CD14-positive monocyte (primary cell): ENCODE measurements around the gene SMPDL3A. TPM values are rescaled to one million over a fixed set of nuclear protein-coding genes. Genes with fewer than 3 reads are reported as not detected.
"Not testable (repeated sequence)": the region's sequence is repeated elsewhere in the genome, so short reads cannot be mapped to it uniquely, and the experiment has no call there.

ENCODE experiments used
- DNase-seq, 3 donors: peaks; one replicate each; pipeline ENCODE4 v3.0.0-alpha.2; 2011 to 2022
- H2AFZ ChIP-seq: 2 replicates; pipeline ENCODE4 v1.6.0; 2012; ENCODE audit warnings: mild to moderate bottlenecking, low read depth, low read length, inconsistent platforms; ENCODE audit not compliant: insufficient read depth, poor library complexity, severe bottlenecking
- H3K27ac ChIP-seq, 2 donors: 1 replicate in 1 of 2; 2 replicates in 1 of 2; pipeline ENCODE4 v1.5.1; 2012 to 2013; ENCODE audit warnings: low read length in 2 of 2, control low read depth in 1 of 2, inconsistent platforms in 1 of 2, low read depth in 1 of 2, mild to moderate bottlenecking in 1 of 2
- H3K27me3 ChIP-seq, 2 donors: one replicate each; pipeline versions ENCODE4 v1.6.0 to v1.6.1; 2011 to 2013; ENCODE audit warnings: low read length in 2 of 2; ENCODE audit not compliant: control insufficient read depth in 2 of 2, insufficient read depth in 2 of 2
- H3K36me3 ChIP-seq, 2 donors: replicated peaks in 1 of 2; 1 replicate in 1 of 2; 2 replicates in 1 of 2; pipeline versions ENCODE4 v1.5.1 to v1.6.1; 2012 to 2013; ENCODE audit warnings: low read length in 2 of 2, control low read depth in 1 of 2, inconsistent platforms in 1 of 2, mild to moderate bottlenecking in 1 of 2; ENCODE audit not compliant: insufficient read depth in 2 of 2, control insufficient read depth in 1 of 2
- H3K4me1 ChIP-seq, 2 donors: 1 replicate in 1 of 2; 2 replicates in 1 of 2; pipeline versions ENCODE4 v1.5.1 to v1.6.1; 2012 to 2013; ENCODE audit warnings: low read length in 2 of 2, control low read depth in 1 of 2, inconsistent platforms in 1 of 2, mild to moderate bottlenecking in 1 of 2, moderate library complexity in 1 of 2; ENCODE audit not compliant: insufficient read depth in 2 of 2, control insufficient read depth in 1 of 2
- H3K4me2 ChIP-seq: replicated peaks from 2 replicates; pipeline ENCODE3; 2012; ENCODE audit warnings: low read length, moderate library complexity, mild to moderate bottlenecking; ENCODE audit not compliant: poor library complexity, severe bottlenecking; ENCODE audit errors: extremely low read depth
- H3K4me3 ChIP-seq, 3 experiments: fragments of 200-600 bp in 1 of 3; sonication (generic) in 1 of 3; replicated peaks in 1 of 3; 1 replicate in 2 of 3; 2 replicates in 1 of 3; pipeline ENCODE4 v1.5.1; 2011 to 2013; ENCODE audit warnings: low read length in 3 of 3, mild to moderate bottlenecking in 3 of 3, control low read depth in 2 of 3, low read depth in 2 of 3, inconsistent platforms in 1 of 3, moderate library complexity in 1 of 3
- H3K79me2 ChIP-seq: 2 replicates; pipeline ENCODE4 v1.6.0; 2012; ENCODE audit warnings: mild to moderate bottlenecking, control low read depth, inconsistent platforms, low read length, moderate library complexity; ENCODE audit not compliant: insufficient read depth
- H3K9ac ChIP-seq: 2 replicates; pipeline ENCODE4 v1.6.0; 2017; ENCODE audit warnings: low read length, mild to moderate bottlenecking; ENCODE audit not compliant: insufficient read depth, poor library complexity, severe bottlenecking
- H3K9me3 ChIP-seq, 2 donors: replicated peaks in 1 of 2; 1 replicate in 1 of 2; 2 replicates in 1 of 2; pipeline versions ENCODE4 v1.5.1 to v1.6.1; 2012 to 2013; ENCODE audit warnings: low read length in 2 of 2, control low read depth in 1 of 2; ENCODE audit not compliant: control insufficient read depth in 1 of 2, insufficient read depth in 1 of 2
- H4K20me1 ChIP-seq: 2 replicates; pipeline ENCODE4 v1.6.0; 2012; ENCODE audit warnings: mild to moderate bottlenecking, low read length, control low read depth, moderate library complexity; ENCODE audit not compliant: insufficient read depth
- H3K27ac Mint-ChIP-seq, 7 donors: one replicate each; pipeline ENCODE4 v1.8.0; 2020; ENCODE audit warnings: mild to moderate bottlenecking in 7 of 7, mixed read lengths in 7 of 7, moderate library complexity in 6 of 7, inconsistent platforms in 2 of 7
- H3K27me3 Mint-ChIP-seq, 3 donors: one replicate each; pipeline ENCODE4 v1.8.0; 2021 to 2022; ENCODE audit warnings: low read depth in 3 of 3, mild to moderate bottlenecking in 3 of 3, mixed read lengths in 3 of 3, moderate library complexity in 3 of 3, inconsistent platforms in 1 of 3
- H3K36me3 Mint-ChIP-seq, 2 donors: one replicate each; pipeline ENCODE4 v1.8.0; 2020; ENCODE audit warnings: mixed read lengths in 2 of 2, inconsistent platforms in 1 of 2, mild to moderate bottlenecking in 1 of 2
- H3K4me1 Mint-ChIP-seq: one replicate; pipeline ENCODE4 v1.8.0; 2020; ENCODE audit warnings: mild to moderate bottlenecking, mixed read lengths
- H3K4me3 Mint-ChIP-seq, 2 donors: one replicate each; pipeline ENCODE4 v1.8.0; 2020; ENCODE audit warnings: mild to moderate bottlenecking in 2 of 2, mixed read lengths in 2 of 2, moderate library complexity in 1 of 2
- H3K9me3 Mint-ChIP-seq, 7 donors: one replicate each; pipeline ENCODE4 v1.8.0; 2020 to 2022; ENCODE audit warnings: mixed read lengths in 7 of 7, mild to moderate bottlenecking in 6 of 7, moderate library complexity in 6 of 7, inconsistent platforms in 2 of 7
- CTCF ChIP-seq: fragments of 200-600 bp; IDR thresholded peaks from one replicate; pipeline ENCODE4 v1.8.0; 2022; ENCODE audit warnings: antibody characterized with exemption, mild to moderate bottlenecking
- WGBS: methylation state at CpG from one replicate; pipeline ENCODE4 v1.1.5; 2013; ENCODE audit warnings: missing lambda C conversion rate; ENCODE audit not compliant: insufficient coverage; 5-methylcytosine and 5-hydroxymethylcytosine counted together
- intact Hi-C, 2 donors: fragments of 100-400 bp; cut with micrococcal nuclease; formaldehyde crosslinking; loops; one replicate each; pipeline versions ENCODE4 v1.15.0 to v1.15.1; 2023
- polyA plus RNA-seq, 3 donors: library from polyadenylated mRNA; depleted of rRNA in 1 of 3; unstranded in 2 of 3; stranded (reverse) in 1 of 3; fragments of 300-500 nt in 2 of 3; fragments of >200 nt in 1 of 3; fragmentation: Illumina TruSeq in 2 of 3; gene quantifications; 1 replicate in 2 of 3; 2 replicates in 1 of 3; pipeline ENCODE4 v1.2.3, GENCODE V29; 2012 to 2021

SMPDL3A gene
- polyA plus RNA-seq, 3 donors: 21.3 to 30.1 (median 21.7) TPM

DNA sequence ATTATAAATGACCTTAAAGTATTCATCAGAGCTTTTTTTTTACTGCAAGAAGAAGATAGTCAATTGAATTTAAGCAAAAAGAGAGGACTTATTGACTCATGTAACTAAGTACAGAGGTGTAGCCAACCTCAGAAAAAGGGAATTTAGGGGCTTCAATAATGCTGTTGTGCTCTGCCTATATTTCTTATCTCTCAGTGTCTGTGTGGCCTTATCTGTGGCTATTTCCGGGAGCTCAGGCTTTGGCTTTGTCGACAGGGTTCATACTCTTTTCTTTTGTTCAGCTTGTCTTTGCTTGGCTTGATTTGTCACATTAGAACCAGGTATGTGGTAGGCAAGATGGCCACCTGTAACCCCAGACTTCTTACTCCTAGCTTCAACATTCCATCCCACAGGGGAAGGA lies 48.1 kb upstream of the SMPDL3A start:
- H3K79me2 ChIP-seq: no peaks in the 10 kb centered on the region
- H3K9ac ChIP-seq: no peak overlapping the region
- H3K27ac Mint-ChIP-seq: no peak overlapping the region
- H3K9me3 Mint-ChIP-seq: peaks cover 0 to 1% (median 0%) of the 10 kb centered on the region in 7 donors
- no peaks in the 10 kb centered on the region for H3K36me3 Mint-ChIP-seq
- H3K9me3 ChIP-seq: no peaks in the 10 kb centered on the region
- no peak overlapping the region for H3K27ac ChIP-seq
- H4K20me1 ChIP-seq: no peaks in the 10 kb centered on the region
- H3K4me2 ChIP-seq: no peak overlapping the region
- H3K27me3 Mint-ChIP-seq: peaks cover 1 to 6% (median 2%) of the 10 kb centered on the region in 3 donors
- no peaks in the 10 kb centered on the region for H3K36me3 ChIP-seq
- H3K4me3 Mint-ChIP-seq: peak overlapping the region in 1 of 2 donors; percentile 39
- intact Hi-C loops: no loop called here
- H3K27me3 ChIP-seq: peaks cover 0 to 3% of the 10 kb centered on the region in 2 donors
- DNase-seq: no peak
- TF ChIP-seq CTCF: no peak
- H2AFZ ChIP-seq: no peak overlapping the region
- H3K4me3 ChIP-seq: no peak overlapping the region
- no CpG with 5 or more reads among the region's 2 CpGs for WGBS
- no peaks in the 10 kb centered on the region for H3K4me1 ChIP-seq
- H3K4me1 Mint-ChIP-seq: peaks cover 6% of the 10 kb centered on the region

DNA sequence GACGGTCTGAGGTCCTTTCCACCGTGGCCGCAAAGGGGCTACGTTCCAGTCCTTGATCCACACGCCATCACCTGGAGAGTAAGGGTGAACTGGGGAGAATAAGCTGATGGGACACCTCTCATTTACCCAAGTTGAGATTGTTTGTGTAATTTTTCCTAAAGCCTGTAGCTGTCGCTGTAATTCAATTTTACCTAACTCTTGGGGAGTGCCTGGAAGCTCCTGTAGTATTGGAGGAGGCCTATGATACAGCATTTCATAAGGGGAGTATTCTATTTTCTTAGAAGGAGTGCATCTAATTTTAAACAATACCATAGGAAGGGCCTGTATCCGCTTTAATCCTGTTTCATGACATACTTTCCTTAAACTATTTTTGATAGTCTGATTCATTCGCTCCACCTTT lies 44.8 kb upstream of the SMPDL3A start:
- no CpG with 5 or more reads among the region's 8 CpGs for WGBS
- H3K27me3 Mint-ChIP-seq, H2AFZ ChIP-seq, intact Hi-C loops, H3K27ac Mint-ChIP-seq, H3K36me3 ChIP-seq, H3K4me3 ChIP-seq, H3K36me3 Mint-ChIP-seq, H3K9ac ChIP-seq, H3K27ac ChIP-seq, H3K9me3 ChIP-seq, H4K20me1 ChIP-seq, H3K4me2 ChIP-seq, H3K79me2 ChIP-seq, H3K27me3 ChIP-seq, H3K4me3 Mint-ChIP-seq: not testable (repeated sequence)
- Mint-ChIP-seq H3K4me1 (peaks cover 25% of the 10 kb centered on the region), H3K9me3 (peaks cover 5 to 14% (median 11%) of the 10 kb centered on the region in 7 donors)
- DNase-seq: peak; percentile 16 to 44 (median 19)
- H3K4me1 ChIP-seq: peaks cover 12 to 17% of the 10 kb centered on the region in 2 donors
- peak; percentile 47 for TF ChIP-seq CTCF

- H3K27ac ChIP-seq, H3K4me3 ChIP-seq, H3K4me3 Mint-ChIP-seq, H3K27me3 Mint-ChIP-seq, H3K4me2 ChIP-seq, H3K27me3 ChIP-seq, H4K20me1 ChIP-seq, H3K9me3 ChIP-seq, DNase-seq, H2AFZ ChIP-seq, H3K79me2 ChIP-seq, H3K36me3 ChIP-seq, H3K36me3 Mint-ChIP-seq, H3K27ac Mint-ChIP-seq, H3K9ac ChIP-seq, intact Hi-C loops: not testable (repeated sequence)
- peaks cover 18 to 23% of the 10 kb centered on the region in 2 donors for H3K4me1 ChIP-seq
- peaks cover 5 to 14% (median 11%) of the 10 kb centered on the region in 7 donors for H3K9me3 Mint-ChIP-seq
- WGBS: 100% methylated on average over 1 of the region's 3 CpGs
- peaks cover 31% of the 10 kb centered on the region for H3K4me1 Mint-ChIP-seq
These were observed 44.2 kb upstream of the SMPDL3A start for GRCh38 chr6:122744856-122745255.
